Kidney epithelial cell (primary cell): ENCODE measurements around the gene CYSLTR2. TPM values are rescaled to one million over a fixed set of nuclear protein-coding genes. Genes with fewer than 3 reads are reported as not detected.
A peak's percentile ranks its signal among the peaks of the same experiment; 100 is the strongest.

Experiments used
- DNase-seq: peaks from one replicate; pipeline ENCODE4 v3.0.0-alpha.2; 2010; ENCODE audit warnings: low read depth
- H3K27me3 ChIP-seq: 2 replicates; pipeline ENCODE4 v1.6.0; 2011; ENCODE audit warnings: low read length; ENCODE audit not compliant: control insufficient read depth, insufficient read depth
- H3K36me3 ChIP-seq: 2 replicates; pipeline ENCODE4 v1.5.1; 2011; ENCODE audit warnings: low read length; ENCODE audit not compliant: control insufficient read depth, insufficient read depth
- H3K4me3 ChIP-seq: 2 replicates; pipeline ENCODE4 v1.5.1; 2011; ENCODE audit warnings: low read depth, mild to moderate bottlenecking, control low read depth, low read length
- total RNA-seq: library from RNA; depleted of rRNA; stranded (reverse); fragments of >200 nt; gene quantifications from 2 replicates; pipeline ENCODE4 v1.2.3, GENCODE V29; 2015
- TF ChIP-seq, protein P1 (sequence below): IDR thresholded peaks from 2 replicates; pipeline ENCODE4 v1.5.1; 2011; ENCODE audit warnings: mild to moderate bottlenecking, moderate library complexity, low read length, control low read depth, inconsistent platforms; ENCODE audit not compliant: insufficient read depth, poor library complexity, severe bottlenecking

CYSLTR2 gene
- total RNA-seq, 1 donor from 2014 or later: 0.13 TPM

- no peak for DNase-seq
- no peaks in the 10 kb centered on the region for H3K36me3 ChIP-seq
- TF ChIP-seq, protein P1, sequence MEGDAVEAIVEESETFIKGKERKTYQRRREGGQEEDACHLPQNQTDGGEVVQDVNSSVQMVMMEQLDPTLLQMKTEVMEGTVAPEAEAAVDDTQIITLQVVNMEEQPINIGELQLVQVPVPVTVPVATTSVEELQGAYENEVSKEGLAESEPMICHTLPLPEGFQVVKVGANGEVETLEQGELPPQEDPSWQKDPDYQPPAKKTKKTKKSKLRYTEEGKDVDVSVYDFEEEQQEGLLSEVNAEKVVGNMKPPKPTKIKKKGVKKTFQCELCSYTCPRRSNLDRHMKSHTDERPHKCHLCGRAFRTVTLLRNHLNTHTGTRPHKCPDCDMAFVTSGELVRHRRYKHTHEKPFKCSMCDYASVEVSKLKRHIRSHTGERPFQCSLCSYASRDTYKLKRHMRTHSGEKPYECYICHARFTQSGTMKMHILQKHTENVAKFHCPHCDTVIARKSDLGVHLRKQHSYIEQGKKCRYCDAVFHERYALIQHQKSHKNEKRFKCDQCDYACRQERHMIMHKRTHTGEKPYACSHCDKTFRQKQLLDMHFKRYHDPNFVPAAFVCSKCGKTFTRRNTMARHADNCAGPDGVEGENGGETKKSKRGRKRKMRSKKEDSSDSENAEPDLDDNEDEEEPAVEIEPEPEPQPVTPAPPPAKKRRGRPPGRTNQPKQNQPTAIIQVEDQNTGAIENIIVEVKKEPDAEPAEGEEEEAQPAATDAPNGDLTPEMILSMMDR: no peak
Measured at GRCh38 chr13:48728876-48729275, 75.1 kb downstream of the CYSLTR2 start.

GRCh38 chr13:48729856-48730255 is 76.1 kb downstream of the CYSLTR2 start:
- H3K36me3 ChIP-seq: no peaks in the 10 kb centered on the region
- no peak overlapping the region for H3K4me3 ChIP-seq
- DNase-seq: no peak
- H3K27me3 ChIP-seq: no peaks in the 10 kb centered on the region
- TF ChIP-seq, protein P1: no peak

More at GRCh38 chr13:48728876-48729275, 75.1 kb downstream of the CYSLTR2 start:
- Histone ChIP-seq H3K27me3 (no peaks in the 10 kb centered on the region), H3K4me3 (no peak overlapping the region)

- H3K4me3 ChIP-seq: no peak overlapping the region
- no peaks in the 10 kb centered on the region for H3K36me3 ChIP-seq
- TF ChIP-seq, protein P1: no peak
- no peak for DNase-seq
- H3K27me3 ChIP-seq: no peaks in the 10 kb centered on the region
Measured at GRCh38 chr13:48731001-48731658, 77.4 kb downstream of the CYSLTR2 start.

- no peak for DNase-seq
- Histone ChIP-seq H3K4me3 (no peak overlapping the region), H3K27me3 (no peaks in the 10 kb centered on the region), H3K36me3 (no peaks in the 10 kb centered on the region)
- TF ChIP-seq, protein P1: peak; percentile 70
Measured at GRCh38 chr13:48731957-48732569, 78.3 kb downstream of the CYSLTR2 start.

- Histone ChIP-seq H3K27me3 (no peaks in the 10 kb centered on the region), H3K36me3 (no peaks in the 10 kb centered on the region), H3K4me3 (no peak overlapping the region)
- no peak for DNase-seq
- TF ChIP-seq, protein P1: no peak
Measured at GRCh38 chr13:48733739-48734335, 80.1 kb downstream of the CYSLTR2 start.

DNA sequence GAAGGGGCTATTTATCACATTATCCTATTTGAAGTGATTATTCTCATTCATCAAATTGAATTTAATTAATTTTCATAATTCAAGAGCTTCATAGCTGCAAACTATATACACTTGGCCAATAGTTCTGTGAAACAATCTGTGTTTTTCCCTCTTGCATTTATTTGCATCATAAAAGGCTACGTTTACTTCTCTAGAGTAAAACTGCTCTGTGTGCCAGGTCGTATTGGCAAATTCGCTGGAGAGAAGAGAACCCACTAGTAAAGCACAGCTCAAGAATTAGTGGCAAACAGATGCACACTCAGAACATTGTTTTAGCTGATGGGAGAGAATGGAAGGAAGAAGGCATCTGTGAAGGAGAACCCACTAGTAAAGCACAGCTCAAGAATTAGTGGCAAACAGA is 81.8 kb downstream of the CYSLTR2 start:
- Histone ChIP-seq H3K27me3 (no peaks in the 10 kb centered on the region), H3K4me3 (no peak overlapping the region), H3K36me3 (no peaks in the 10 kb centered on the region)
- TF ChIP-seq, protein P1: no peak
- no peak for DNase-seq
